Neural cell (in vitro differentiated cells): ENCODE data around the gene SLC5A5.

Experiments
- CTCF ChIP-seq: fragments of 450-650 bp; IDR thresholded peaks from 2 replicates; pipeline ENCODE4 v1.5.1; 2014; ENCODE audit warnings: antibody characterized with exemption, mild to moderate bottlenecking, moderate library complexity; ENCODE audit not compliant: poor library complexity, severe bottlenecking
- EP300 ChIP-seq: fragments of 450-650 bp; conservative IDR thresholded peaks from 2 replicates; pipeline ENCODE4 v1.6.1; 2014; ENCODE audit warnings: antibody characterized with exemption, mild to moderate bottlenecking, moderate library complexity; ENCODE audit not compliant: poor library complexity, severe bottlenecking
- EZH2 ChIP-seq: fragments of 200-600, 300-800 bp; shearing (Covaris generic), sonication (generic); IDR thresholded peaks from 2 replicates; pipeline ENCODE4 v1.6.1; 2014; ENCODE audit warnings: antibody characterized with exemption, low read length, borderline replicate concordance, mild to moderate bottlenecking; ENCODE audit not compliant: insufficient read depth, poor library complexity, severe bottlenecking
- POLR2AphosphoS5 ChIP-seq: IDR thresholded peaks from 2 replicates; pipeline ENCODE4 v1.6.1; 2012
- SMC3 ChIP-seq: fragments of 450-650 bp; conservative IDR thresholded peaks from 2 replicates; pipeline ENCODE4 v1.6.1; 2014; ENCODE audit warnings: antibody characterized with exemption, mild to moderate bottlenecking, moderate library complexity; ENCODE audit not compliant: poor library complexity
- TAF1 ChIP-seq: IDR thresholded peaks from 2 replicates; pipeline ENCODE4 v1.6.1; 2012; ENCODE audit warnings: low read depth
- TF ChIP-seq, protein P1 (sequence below): IDR thresholded peaks from 2 replicates; pipeline ENCODE4 v1.6.1; 2012; ENCODE audit warnings: borderline replicate concordance

DNA sequence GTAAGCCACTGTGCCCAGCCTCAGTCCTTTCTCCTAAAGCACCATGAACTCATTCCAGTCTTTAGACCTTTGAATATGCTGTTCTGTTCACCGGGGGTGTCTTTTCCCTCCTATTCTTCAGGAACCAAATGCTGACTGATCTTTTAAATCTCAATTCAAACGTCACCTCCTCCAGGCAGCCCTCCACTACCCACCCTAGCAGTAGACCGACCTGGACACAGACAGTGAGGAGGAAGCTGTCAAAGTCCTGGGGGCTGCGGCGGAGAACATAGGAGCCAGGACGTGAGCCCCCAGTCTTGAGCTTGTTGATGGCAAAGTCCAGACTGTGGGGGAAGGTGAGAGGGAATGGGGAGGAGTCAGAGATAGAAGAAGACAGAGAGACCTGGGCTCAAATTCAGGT is 31.7 kb upstream of the SLC5A5 start:
- no peak for TF ChIP-seq CTCF
- no peak for TF ChIP-seq POLR2AphosphoS5
- TF ChIP-seq EZH2 = no peak
- TF ChIP-seq SMC3 = no peak
- TF ChIP-seq, protein P1, sequence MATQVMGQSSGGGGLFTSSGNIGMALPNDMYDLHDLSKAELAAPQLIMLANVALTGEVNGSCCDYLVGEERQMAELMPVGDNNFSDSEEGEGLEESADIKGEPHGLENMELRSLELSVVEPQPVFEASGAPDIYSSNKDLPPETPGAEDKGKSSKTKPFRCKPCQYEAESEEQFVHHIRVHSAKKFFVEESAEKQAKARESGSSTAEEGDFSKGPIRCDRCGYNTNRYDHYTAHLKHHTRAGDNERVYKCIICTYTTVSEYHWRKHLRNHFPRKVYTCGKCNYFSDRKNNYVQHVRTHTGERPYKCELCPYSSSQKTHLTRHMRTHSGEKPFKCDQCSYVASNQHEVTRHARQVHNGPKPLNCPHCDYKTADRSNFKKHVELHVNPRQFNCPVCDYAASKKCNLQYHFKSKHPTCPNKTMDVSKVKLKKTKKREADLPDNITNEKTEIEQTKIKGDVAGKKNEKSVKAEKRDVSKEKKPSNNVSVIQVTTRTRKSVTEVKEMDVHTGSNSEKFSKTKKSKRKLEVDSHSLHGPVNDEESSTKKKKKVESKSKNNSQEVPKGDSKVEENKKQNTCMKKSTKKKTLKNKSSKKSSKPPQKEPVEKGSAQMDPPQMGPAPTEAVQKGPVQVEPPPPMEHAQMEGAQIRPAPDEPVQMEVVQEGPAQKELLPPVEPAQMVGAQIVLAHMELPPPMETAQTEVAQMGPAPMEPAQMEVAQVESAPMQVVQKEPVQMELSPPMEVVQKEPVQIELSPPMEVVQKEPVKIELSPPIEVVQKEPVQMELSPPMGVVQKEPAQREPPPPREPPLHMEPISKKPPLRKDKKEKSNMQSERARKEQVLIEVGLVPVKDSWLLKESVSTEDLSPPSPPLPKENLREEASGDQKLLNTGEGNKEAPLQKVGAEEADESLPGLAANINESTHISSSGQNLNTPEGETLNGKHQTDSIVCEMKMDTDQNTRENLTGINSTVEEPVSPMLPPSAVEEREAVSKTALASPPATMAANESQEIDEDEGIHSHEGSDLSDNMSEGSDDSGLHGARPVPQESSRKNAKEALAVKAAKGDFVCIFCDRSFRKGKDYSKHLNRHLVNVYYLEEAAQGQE = no peak
- no peak for TF ChIP-seq TAF1
- TF ChIP-seq EP300 = no peak
